ENCODE measurements around the gene CHAD. TPM values are rescaled to one million over a fixed set of nuclear protein-coding genes. Genes with fewer than 3 reads are reported as not detected.

Gene CHAD
- total and polyA plus RNA-seq, 2 of the 13 experiments (the other 11 are each of a cell fraction or from before 2014, with no cell fraction given): 1.4 TPM; not detected in 1

DNA sequence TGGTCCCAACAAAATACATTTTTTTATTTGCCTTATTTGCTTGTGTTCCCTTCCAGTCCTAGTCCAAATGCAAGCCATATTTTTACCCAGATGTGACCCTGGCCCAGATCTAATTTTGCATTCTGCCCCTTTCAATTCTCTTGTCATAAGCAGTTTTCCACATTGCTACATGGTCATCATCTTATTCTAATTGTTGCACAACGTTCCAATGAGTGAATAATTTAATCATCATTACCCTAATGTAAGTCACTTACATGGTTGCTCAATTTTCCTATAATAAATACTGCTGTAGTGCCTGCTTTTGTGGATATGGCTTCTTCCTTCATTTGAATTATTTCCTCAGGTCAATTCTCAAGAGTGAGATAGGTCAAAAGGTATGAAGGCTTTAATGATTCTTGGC lies 22.8 kb upstream of the CHAD start:
- H2AFZ ChIP-seq (ENCODE audit: low read length): no peak overlapping the region
- no TSS peak for BruUV-seq (replicated peaks)
- H3K9me3 ChIP-seq (ENCODE audit: low read length): no peaks in the 10 kb centered on the region
- no peaks in the 10 kb centered on the region for H3K4me1 ChIP-seq (ENCODE audit: insufficient read depth, low read length)
- no peaks in the 10 kb centered on the region for H4K20me1 ChIP-seq (ENCODE audit: insufficient read depth, low read length)
- no peak for TF ChIP-seq RFX5 (IDR thresholded peaks at IDR 0.05; ENCODE audit: low read depth, low read length)
- no peak for TF ChIP-seq ZNF225 (CRISPR knock-in tag; IDR thresholded peaks at IDR 0.05)
- no peak for TF ChIP-seq ZBTB8A (CRISPR knock-in tag; IDR thresholded peaks at IDR 0.05; ENCODE audit: borderline replicate concordance, low read depth)
- peak; percentile 71 for TF ChIP-seq CEBPB (IDR thresholded peaks at IDR 0.05; ENCODE audit: borderline replicate concordance, low read depth, low read length)
- no peak for ATAC-seq
- no peak for FAIRE-seq
- no peaks in the 10 kb centered on the region for H3K79me2 ChIP-seq (ENCODE audit: insufficient read depth, low read length)
- POLR2A ChIA-PET: interaction anchor here (1.0 kb wide), 1 partner anchor 13 kb away, joined by 6 read pairs; no protein-coding TSS in a partner anchor
- intact Hi-C loops (cut with micrococcal nuclease; ENCODE audit: unreplicated experiment): no loop called here
- no peak overlapping the region for H3K9ac ChIP-seq (ENCODE audit: insufficient read depth, low read depth, low read length)
- H3K36me3 ChIP-seq (replicated peaks in 1 of 2; ENCODE audit: control insufficient read depth in 1 of 2, insufficient read depth in 2 of 2, low read length in 2 of 2): no peaks in the 10 kb centered on the region
- 2% methylated on average over 1 of the region's 1 CpG for WGBS (ENCODE audit: low lambda C conversion rate)
- in situ Hi-C loops (cut with HindIII; ENCODE audit: extremely low pct_ligation_motif_present, low pct_unique_long_range_greater_than_20kb): no loop called here
- no peaks in the 10 kb centered on the region; a peak in 1 of 5 replicates for H3K27me3 ChIP-seq (ENCODE audit: control insufficient read depth in 1 of 2, insufficient read depth in 2 of 2, low read length in 2 of 2)
- no peak for DNase-seq (ENCODE audit: low spot score)
- no peak overlapping the region for H3K4me3 ChIP-seq (replicated peaks in 1 of 3; ENCODE audit: insufficient read depth in 1 of 3, low read depth in 2 of 3, low read length in 3 of 3)
- H3K4me2 ChIP-seq (ENCODE audit: low read depth, low read length): no peak overlapping the region
- CTCF ChIA-PET (ENCODE audit: low intra/inter-chr PET ratio, low total read pairs): no interaction called here
- no peak overlapping the region for H3K27ac ChIP-seq (ENCODE audit: extremely low read length, insufficient read depth, low read length)

DNA sequence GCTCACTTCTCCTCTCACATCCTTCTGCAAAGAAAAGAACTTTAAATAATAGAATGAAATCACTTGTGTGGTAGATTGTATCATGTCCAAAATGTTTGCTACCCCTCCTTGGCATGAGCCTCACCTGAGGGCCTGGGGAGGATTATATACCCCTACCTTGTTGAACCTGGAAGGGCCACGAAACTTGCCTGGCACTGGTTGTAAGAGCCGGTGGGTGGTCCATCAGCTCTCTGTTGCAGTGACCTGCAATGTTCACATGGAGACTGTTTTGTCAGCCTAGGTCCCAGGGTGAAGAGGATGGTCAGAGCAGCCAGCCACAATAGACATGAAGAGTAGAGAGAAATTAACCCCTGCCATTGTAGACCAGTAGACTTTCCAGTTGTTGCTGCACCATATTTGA lies 20.2 kb upstream of the CHAD start:
- H3K27ac ChIP-seq (ENCODE audit: extremely low read length, insufficient read depth, low read length): no peak overlapping the region
- no peak overlapping the region for H2AFZ ChIP-seq (ENCODE audit: low read length)
- no peak for DNase-seq (ENCODE audit: low spot score)
- ChIA-PET CTCF (ENCODE audit: low intra/inter-chr PET ratio, low total read pairs) (no interaction called here), POLR2A (no interaction called here)
- FAIRE-seq: no peak
- H3K79me2 ChIP-seq (ENCODE audit: insufficient read depth, low read length): no peaks in the 10 kb centered on the region
- no TSS peak for BruUV-seq (replicated peaks)
- H3K4me3 ChIP-seq (replicated peaks in 1 of 3; ENCODE audit: insufficient read depth in 1 of 3, low read depth in 2 of 3, low read length in 3 of 3): no peak overlapping the region
- H3K36me3 ChIP-seq (replicated peaks in 1 of 2; ENCODE audit: control insufficient read depth in 1 of 2, insufficient read depth in 2 of 2, low read length in 2 of 2): peaks cover 8% of the 10 kb centered on the region in 2 experiments; a peak in 4 of 5 replicates
- H3K4me1 ChIP-seq (ENCODE audit: insufficient read depth, low read length): no peaks in the 10 kb centered on the region
- H3K4me2 ChIP-seq (ENCODE audit: low read depth, low read length): no peak overlapping the region
- H3K27me3 ChIP-seq (ENCODE audit: control insufficient read depth in 1 of 2, insufficient read depth in 2 of 2, low read length in 2 of 2): no peaks in the 10 kb centered on the region
- no peak overlapping the region for H3K9ac ChIP-seq (ENCODE audit: insufficient read depth, low read depth, low read length)
- in situ Hi-C loops (cut with HindIII; ENCODE audit: extremely low pct_ligation_motif_present, low pct_unique_long_range_greater_than_20kb): no loop called here
- intact Hi-C loops (cut with micrococcal nuclease; ENCODE audit: unreplicated experiment): no loop called here
- no peak for ATAC-seq
- whole genome bisulfite sequencing (ENCODE audit: low lambda C conversion rate): 53% methylated on average over 2 of the region's 2 CpGs
- no peaks in the 10 kb centered on the region for H4K20me1 ChIP-seq (ENCODE audit: insufficient read depth, low read length)
- H3K9me3 ChIP-seq (ENCODE audit: low read length): no peaks in the 10 kb centered on the region
- no peak for TF ChIP-seq TBP (CRISPR knock-in tag; IDR thresholded peaks at IDR 0.05)
- no peak for TF ChIP-seq ZSCAN22 (CRISPR knock-in tag; IDR thresholded peaks at IDR 0.05)
- TF ChIP-seq PRMT3 (CRISPR knock-in tag; IDR thresholded peaks at IDR 0.05; ENCODE audit: borderline replicate concordance, low read depth): no peak
- TF ChIP-seq ZNF660 (CRISPR knock-in tag; IDR thresholded peaks at IDR 0.05; ENCODE audit: borderline replicate concordance, low read depth): no peak
- TF ChIP-seq TOE1 (CRISPR knock-in tag; IDR thresholded peaks at IDR 0.05): no peak
- no peak for TF ChIP-seq ZNF180 (CRISPR knock-in tag; IDR thresholded peaks at IDR 0.05; ENCODE audit: borderline replicate concordance, low read depth)
- no peak for TF ChIP-seq ZEB1 (IDR thresholded peaks at IDR 0.05; ENCODE audit: insufficient replicate concordance, low read depth)
- TF ChIP-seq ZNF891 (CRISPR knock-in tag; IDR thresholded peaks at IDR 0.05): no peak
- no peak for TF ChIP-seq PAWR (CRISPR knock-in tag; IDR thresholded peaks at IDR 0.05; ENCODE audit: borderline replicate concordance)
- TF ChIP-seq ZNF556 (CRISPR knock-in tag; IDR thresholded peaks at IDR 0.05; ENCODE audit: borderline replicate concordance): no peak
- TF ChIP-seq, protein P1, sequence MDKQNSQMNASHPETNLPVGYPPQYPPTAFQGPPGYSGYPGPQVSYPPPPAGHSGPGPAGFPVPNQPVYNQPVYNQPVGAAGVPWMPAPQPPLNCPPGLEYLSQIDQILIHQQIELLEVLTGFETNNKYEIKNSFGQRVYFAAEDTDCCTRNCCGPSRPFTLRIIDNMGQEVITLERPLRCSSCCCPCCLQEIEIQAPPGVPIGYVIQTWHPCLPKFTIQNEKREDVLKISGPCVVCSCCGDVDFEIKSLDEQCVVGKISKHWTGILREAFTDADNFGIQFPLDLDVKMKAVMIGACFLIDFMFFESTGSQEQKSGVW (CRISPR knock-in tag; IDR thresholded peaks at IDR 0.05; ENCODE audit: borderline replicate concordance): no peak
- TF ChIP-seq ZKSCAN1 (IDR thresholded peaks at IDR 0.05; ENCODE audit: low read length): no peak
- TF ChIP-seq YEATS2 (CRISPR knock-in tag; IDR thresholded peaks at IDR 0.05; ENCODE audit: borderline replicate concordance): no peak
- TF ChIP-seq ZNF768 (CRISPR knock-in tag; IDR thresholded peaks at IDR 0.05): no peak
- TF ChIP-seq ZNF703 (CRISPR knock-in tag; IDR thresholded peaks at IDR 0.05; ENCODE audit: borderline replicate concordance): no peak
- TF ChIP-seq ZNF441 (CRISPR knock-in tag; IDR thresholded peaks at IDR 0.05; ENCODE audit: borderline replicate concordance): no peak
- TF ChIP-seq ZFP82 (CRISPR knock-in tag; IDR thresholded peaks at IDR 0.05; ENCODE audit: borderline replicate concordance): no peak
